Measurements from ENCODE around the gene DIS3L.
A peak's percentile ranks its signal among the peaks of the same experiment; 100 is the strongest.
"Not testable (repeated sequence)": the region's sequence is repeated elsewhere in the genome, so short reads cannot be mapped to it uniquely, and the experiment has no call there.

DIS3L gene

GRCh38 chr15:66293419-66294156 is at the start of gene DIS3L:
Gene DIS3L, plus strand, starts transcription at chr15:66293568. Its CDS starts 29 bp downstream, at chr15:66293597.
- peak; percentile 57 for DNase-seq

- not testable (repeated sequence) for DNase-seq
Measured at GRCh38 chr15:66245832-66246231, 47.5 kb upstream of the DIS3L start.

- DNase-seq: no peak
Measured at GRCh38 chr15:66246937-66247336, 46.4 kb upstream of the DIS3L start.

- no peak for DNase-seq
Measured at GRCh38 chr15:66249605-66250174, 43.7 kb upstream of the DIS3L start.

GRCh38 chr15:66251065-66251789 is 42.1 kb upstream of the DIS3L start:
- DNase-seq: no peak

GRCh38 chr15:66251790-66252684 is 41.3 kb upstream of the DIS3L start:
- DNase-seq: no peak

- DNase-seq: no peak
Measured at GRCh38 chr15:66252685-66253417, 40.5 kb upstream of the DIS3L start.

GRCh38 chr15:66253418-66254088 is 39.8 kb upstream of the DIS3L start, which contains the start of gene MEGF11:
Gene MEGF11, minus strand, starts transcription at chr15:66253750. Its CDS starts 125,347 bp downstream, at chr15:66128403.
- peak; percentile 55 for DNase-seq

- DNase-seq: no peak
Measured at GRCh38 chr15:66254089-66254950, 39.0 kb upstream of the DIS3L start.

- DNase-seq: no peak
Measured at GRCh38 chr15:66254951-66255676, 38.3 kb upstream of the DIS3L start.

- no peak for DNase-seq
Measured at GRCh38 chr15:66256692-66257091, 36.7 kb upstream of the DIS3L start.

- no peak for DNase-seq
Measured at GRCh38 chr15:66261056-66261455, 32.3 kb upstream of the DIS3L start.

GRCh38 chr15:66262837-66263236 is 30.5 kb upstream of the DIS3L start:
- DNase-seq: not testable (repeated sequence)

- no peak for DNase-seq
Measured at GRCh38 chr15:66264859-66265513, 28.4 kb upstream of the DIS3L start.

- DNase-seq: no peak
Measured at GRCh38 chr15:66269326-66270090, 23.9 kb upstream of the DIS3L start.

GRCh38 chr15:66270932-66271331 is 22.4 kb upstream of the DIS3L start:
- no peak for DNase-seq

- no peak for DNase-seq
Measured at GRCh38 chr15:66275352-66275751, 18.0 kb upstream of the DIS3L start.

GRCh38 chr15:66276546-66276945 is 16.8 kb upstream of the DIS3L start:
- no peak for DNase-seq
